SK-N-SH (cell line): ENCODE results near the gene RAB6D.
"Not testable (repeated sequence)": the region's sequence is repeated elsewhere in the genome, so short reads cannot be mapped to it uniquely, and the experiment has no call there.

ENCODE experiments used
- JUND ChIP-seq: IDR thresholded peaks from 2 replicates; pipeline ENCODE4 v1.4.0; 2012
- MEF2A ChIP-seq: IDR thresholded peaks from 2 replicates; pipeline ENCODE4 v1.4.0; 2012; ENCODE audit warnings: low read depth, borderline replicate concordance
- TAF1 ChIP-seq: IDR thresholded peaks from 2 replicates; pipeline ENCODE4 v1.6.1; 2012; ENCODE audit warnings: low read depth, mild to moderate bottlenecking, low read length, moderate library complexity, borderline replicate concordance
- YY1 ChIP-seq: IDR thresholded peaks from 2 replicates; pipeline ENCODE4 v1.4.0; 2012; ENCODE audit warnings: low read depth, mild to moderate bottlenecking

- not testable (repeated sequence) for TF ChIP-seq JUND, TAF1, YY1, MEF2A
These were observed 31.2 kb upstream of the RAB6D start for GRCh38 chr2:131395024-131395645.
